ENCODE measurements around the gene SLAIN2. TPM values are rescaled to one million over a fixed set of nuclear protein-coding genes. Genes with fewer than 3 reads are reported as not detected.
A peak's percentile ranks its signal among the peaks of the same experiment; 100 is the strongest.

SLAIN2 gene
- total RNA-seq, 1 donor from 2014 or later = 62.1 TPM

GRCh38 chr4:48339642-48340041, 1.7 kb upstream of the SLAIN2 start:
- ATAC-seq (ENCODE audit: low read depth) (no peak), DNase-seq (no peak)
- Mint-ChIP-seq H3K4me1 (peaks cover 32% of the 10 kb centered on the region), H3K36me3 (ENCODE audit: low read depth) (peaks cover 6% of the 10 kb centered on the region), H3K27me3 (no peaks in the 10 kb centered on the region), H3K4me3 (no peak overlapping the region), H3K9me3 (no peaks in the 10 kb centered on the region), H3K27ac (no peak overlapping the region)
- ChIA-PET POLR2A (interaction anchor here (0.6 to 1.3 kb wide), 4 partner anchors 10 to 425 kb away, joined by 4 to 8 read pairs (median 4); partner anchors contain the start of gene NFXL1), CTCF (interaction anchor here (1.1 kb wide), 1 partner anchor 336 kb away, joined by 3 read pairs; no protein-coding TSS in a partner anchor)
- TF ChIP-seq CTCF (IDR thresholded peaks at IDR 0.05) = no peak
- intact Hi-C loops (cut with micrococcal nuclease) = loop anchor here (2.0 to 10.0 kb wide), 7 partner anchors 142 to 855 kb away; partner anchors contain the start of genes ATP10D, CNGA1, NIPAL1 and OCIAD1

GRCh38 chr4:48340276-48340964, 909 bp upstream of the SLAIN2 start:
- Mint-ChIP-seq H3K4me3 (peak overlapping the region; percentile 95), H3K36me3 (ENCODE audit: low read depth) (peaks cover 6% of the 10 kb centered on the region), H3K4me1 (peaks cover 39% of the 10 kb centered on the region), H3K27ac (peak overlapping the region; percentile 96), H3K9me3 (no peaks in the 10 kb centered on the region), H3K27me3 (no peaks in the 10 kb centered on the region)
- intact Hi-C loops (cut with micrococcal nuclease) = loop anchor here (2.0 to 10.0 kb wide), 7 partner anchors 143 to 856 kb away; partner anchors contain the start of genes ATP10D, CNGA1, NIPAL1 and OCIAD1
- TF ChIP-seq CTCF (IDR thresholded peaks at IDR 0.05) = no peak
- DNase-seq (no peak), ATAC-seq (ENCODE audit: low read depth) (peak; percentile 0)
- ChIA-PET POLR2A (interaction anchor here (0.6 to 1.9 kb wide), 6 partner anchors 70 to 877 kb away, joined by 4 to 8 read pairs (median 4); partner anchors contain the start of genes COMMD8, NFXL1 and OCIAD2), CTCF (interaction anchor here (1.1 kb wide), 1 partner anchor 337 kb away, joined by 3 read pairs; no protein-coding TSS in a partner anchor)

GRCh38 chr4:48341776-48342605, 662 bp downstream of the SLAIN2 start:
- H3K4me3 Mint-ChIP-seq = peak overlapping the region; percentile 97
- peak; percentile 8 for ATAC-seq (ENCODE audit: low read depth)
- peak overlapping the region; percentile 96 for H3K27ac Mint-ChIP-seq
- no peaks in the 10 kb centered on the region for H3K9me3 Mint-ChIP-seq
- no peak for DNase-seq
- intact Hi-C loops (cut with micrococcal nuclease) = loop anchor here (1.0 to 10.0 kb wide), 11 partner anchors 73 to 857 kb away; partner anchors contain the start of genes ATP10D, CNGA1, FRYL and NFXL1
- POLR2A ChIA-PET = interaction anchor here (0.6 to 1.9 kb wide), 8 partner anchors 15 to 879 kb away, joined by 3 to 8 read pairs (median 4); partner anchors contain the start of genes COMMD8, FRYL and OCIAD2
- TF ChIP-seq CTCF (IDR thresholded peaks at IDR 0.05) = no peak
- peaks cover 6% of the 10 kb centered on the region for H3K36me3 Mint-ChIP-seq (ENCODE audit: low read depth)
- CTCF ChIA-PET = interaction anchor here (0.8 kb wide), 1 partner anchor 213 kb away, joined by 3 read pairs; no protein-coding TSS in a partner anchor
- peaks cover 52% of the 10 kb centered on the region for H3K4me1 Mint-ChIP-seq
- no peaks in the 10 kb centered on the region for H3K27me3 Mint-ChIP-seq

- H3K4me3 Mint-ChIP-seq = peak overlapping the region; percentile 97
- POLR2A ChIA-PET = interaction anchor here (0.6 to 1.9 kb wide), 5 partner anchors 14 to 489 kb away, joined by 3 to 11 read pairs (median 4); no protein-coding TSS in a partner anchor
- TF ChIP-seq CTCF (IDR thresholded peaks at IDR 0.05) = no peak
- H3K27me3 Mint-ChIP-seq = no peaks in the 10 kb centered on the region
- no peaks in the 10 kb centered on the region for H3K9me3 Mint-ChIP-seq
- intact Hi-C loops (cut with micrococcal nuclease) = loop anchor here (5.0 to 10.0 kb wide), 5 partner anchors 145 to 562 kb away; partner anchors contain the start of genes CNGA1, NIPAL1 and OCIAD2
- ATAC-seq (ENCODE audit: low read depth) = no peak
- H3K36me3 Mint-ChIP-seq (ENCODE audit: low read depth) = peaks cover 6% of the 10 kb centered on the region
- no peak for DNase-seq
- CTCF ChIA-PET = no interaction called here
- peak overlapping the region; percentile 82 for H3K27ac Mint-ChIP-seq
- H3K4me1 Mint-ChIP-seq = peaks cover 53% of the 10 kb centered on the region
These were observed 1.2 kb downstream of the SLAIN2 start for GRCh38 chr4:48342606-48342880.

All from activated B cell treated with CpG ODN at 0.5 μM for 24 hours (primary cell).